ENCODE results near the gene HMGB2.

DNA sequence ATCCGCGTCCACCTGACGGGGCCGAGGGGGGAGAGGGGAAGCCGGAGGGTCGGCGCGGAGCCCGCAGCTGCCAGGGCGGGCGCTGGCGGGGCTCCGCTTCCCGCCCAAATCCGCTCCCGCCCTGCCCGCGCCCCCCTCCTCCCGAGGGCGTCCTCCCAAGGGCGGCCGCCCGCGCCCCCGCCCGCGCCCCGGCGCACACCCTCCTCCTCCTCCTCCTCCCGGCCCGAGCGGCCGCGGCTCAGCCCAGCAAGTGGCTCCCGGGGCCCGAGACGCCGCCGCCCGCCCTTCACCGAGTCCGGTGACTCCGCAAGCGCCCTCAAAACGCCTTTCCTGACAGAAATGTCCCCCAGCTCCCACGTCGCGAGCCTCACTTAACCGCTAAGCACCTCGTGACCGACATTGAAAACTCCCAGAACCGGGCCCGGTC, 487 bp downstream of the HMGB2 start:
- TF ChIP-seq, protein P1, sequence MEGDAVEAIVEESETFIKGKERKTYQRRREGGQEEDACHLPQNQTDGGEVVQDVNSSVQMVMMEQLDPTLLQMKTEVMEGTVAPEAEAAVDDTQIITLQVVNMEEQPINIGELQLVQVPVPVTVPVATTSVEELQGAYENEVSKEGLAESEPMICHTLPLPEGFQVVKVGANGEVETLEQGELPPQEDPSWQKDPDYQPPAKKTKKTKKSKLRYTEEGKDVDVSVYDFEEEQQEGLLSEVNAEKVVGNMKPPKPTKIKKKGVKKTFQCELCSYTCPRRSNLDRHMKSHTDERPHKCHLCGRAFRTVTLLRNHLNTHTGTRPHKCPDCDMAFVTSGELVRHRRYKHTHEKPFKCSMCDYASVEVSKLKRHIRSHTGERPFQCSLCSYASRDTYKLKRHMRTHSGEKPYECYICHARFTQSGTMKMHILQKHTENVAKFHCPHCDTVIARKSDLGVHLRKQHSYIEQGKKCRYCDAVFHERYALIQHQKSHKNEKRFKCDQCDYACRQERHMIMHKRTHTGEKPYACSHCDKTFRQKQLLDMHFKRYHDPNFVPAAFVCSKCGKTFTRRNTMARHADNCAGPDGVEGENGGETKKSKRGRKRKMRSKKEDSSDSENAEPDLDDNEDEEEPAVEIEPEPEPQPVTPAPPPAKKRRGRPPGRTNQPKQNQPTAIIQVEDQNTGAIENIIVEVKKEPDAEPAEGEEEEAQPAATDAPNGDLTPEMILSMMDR (IDR thresholded peaks at IDR 0.05; ENCODE audit: insufficient read depth, low read length), result no peak
- no peak for TF ChIP-seq POLR2AphosphoS5 (IDR thresholded peaks at IDR 0.05; ENCODE audit: low read depth)
